CD4-positive, alpha-beta T cell treated with Interleukin-1 beta for 1 hour (primary cell): Measurements from ENCODE around the gene ANKRD33B.
"Not testable (repeated sequence)": the region's sequence is repeated elsewhere in the genome, so short reads cannot be mapped to it uniquely, and the experiment has no call there.

ENCODE experiments used
- DNase-seq, 2 donors: peaks; one replicate each; pipeline ENCODE4 v3.0.0-alpha.2; 2020 to 2022

The ANKRD33B gene

DNA sequence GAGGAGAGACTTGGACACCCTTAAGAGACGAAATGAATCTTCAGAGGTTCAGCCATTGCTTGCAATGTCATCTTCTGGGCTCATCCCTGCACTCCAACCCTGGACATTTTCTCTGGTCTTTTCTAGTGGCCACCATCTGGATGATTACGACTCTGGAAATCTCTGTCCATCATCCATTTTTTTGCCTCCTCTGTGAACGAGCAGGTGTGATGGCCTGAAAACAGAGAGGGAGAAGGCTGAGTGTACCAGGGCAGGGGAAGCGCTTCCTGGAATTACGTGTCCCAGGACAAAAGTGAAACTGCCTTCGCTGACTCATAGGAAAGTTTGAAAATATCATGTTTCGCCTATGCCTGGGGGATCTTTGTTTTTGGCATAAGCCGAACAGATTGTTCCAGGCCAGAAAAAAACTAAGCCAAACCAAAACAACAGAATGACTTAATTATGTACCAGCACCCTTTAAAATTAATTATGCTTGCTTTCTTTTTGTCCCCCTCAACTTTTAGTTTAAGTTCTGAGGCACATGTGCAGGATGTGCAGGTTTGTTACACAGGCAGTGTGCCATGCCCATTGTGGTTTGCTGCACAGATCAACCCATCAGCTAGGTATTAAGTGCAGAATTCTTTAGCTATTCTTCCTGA lies 31.9 kb downstream of the ANKRD33B start:
- no peak for DNase-seq

DNA sequence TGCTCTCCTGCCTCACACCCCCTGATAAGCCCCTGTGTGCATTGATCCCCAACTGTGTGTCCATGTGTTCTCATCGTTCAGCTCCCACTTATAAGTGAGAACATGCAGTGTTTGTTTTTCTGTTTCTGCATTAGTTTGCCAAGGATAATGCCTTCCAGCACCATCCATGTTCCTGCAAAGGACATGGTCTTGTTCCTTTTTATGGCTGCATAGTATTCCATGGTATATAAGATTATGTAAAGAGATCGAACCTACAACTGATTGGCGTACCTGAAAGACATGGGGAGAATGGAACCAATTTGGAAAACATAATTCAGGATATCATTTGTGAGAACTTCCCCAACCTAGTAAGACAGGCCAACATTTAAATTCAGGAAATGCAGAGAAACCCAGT lies 32.4 kb downstream of the ANKRD33B start:
- DNase-seq, result no peak

DNA sequence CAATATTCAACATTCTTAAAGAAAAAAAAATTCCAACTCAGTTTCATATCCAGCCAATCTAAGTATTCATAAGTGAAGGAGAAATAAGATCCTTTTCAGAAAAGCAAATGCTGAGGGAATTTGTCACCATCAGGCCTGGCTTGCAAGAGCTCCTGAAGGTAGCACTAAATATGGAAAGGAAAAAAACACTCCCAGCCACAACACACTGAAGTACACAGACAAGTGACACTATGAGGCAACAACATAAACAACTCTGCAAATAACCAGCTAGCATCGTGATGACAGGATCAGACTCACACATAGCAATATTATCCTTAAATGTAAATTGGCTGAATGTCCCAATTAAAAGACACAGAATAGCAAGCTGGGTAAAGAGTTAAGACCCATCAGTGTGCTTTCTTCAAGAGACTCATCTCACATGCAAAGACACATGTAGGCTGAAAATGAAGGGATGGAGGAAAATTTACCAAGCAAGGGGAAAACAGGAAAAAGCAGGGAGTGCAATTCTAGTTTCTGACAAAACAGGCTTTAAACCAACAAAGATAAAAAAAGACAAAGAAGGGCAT lies 33.1 kb downstream of the ANKRD33B start:
- no peak for DNase-seq

DNA sequence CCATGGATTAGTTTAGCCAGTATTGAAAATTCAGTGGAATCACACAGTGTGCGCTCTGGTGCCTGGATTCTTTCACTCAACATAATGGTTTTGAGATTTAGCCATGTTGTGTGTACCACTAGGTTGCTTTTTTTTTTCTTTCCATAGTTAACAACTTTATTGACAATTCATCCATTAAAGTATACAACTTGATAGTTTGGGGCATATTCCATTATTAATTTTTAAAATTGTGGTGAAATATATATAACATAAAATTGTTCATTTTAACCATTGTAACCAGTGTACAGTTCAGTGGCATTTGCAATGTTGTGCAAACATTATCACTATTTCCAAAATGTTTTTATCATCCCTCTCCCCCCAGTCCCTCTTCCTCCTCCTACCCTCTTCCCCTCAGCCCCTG lies 35.2 kb downstream of the ANKRD33B start:
- DNase-seq, result no peak

DNA sequence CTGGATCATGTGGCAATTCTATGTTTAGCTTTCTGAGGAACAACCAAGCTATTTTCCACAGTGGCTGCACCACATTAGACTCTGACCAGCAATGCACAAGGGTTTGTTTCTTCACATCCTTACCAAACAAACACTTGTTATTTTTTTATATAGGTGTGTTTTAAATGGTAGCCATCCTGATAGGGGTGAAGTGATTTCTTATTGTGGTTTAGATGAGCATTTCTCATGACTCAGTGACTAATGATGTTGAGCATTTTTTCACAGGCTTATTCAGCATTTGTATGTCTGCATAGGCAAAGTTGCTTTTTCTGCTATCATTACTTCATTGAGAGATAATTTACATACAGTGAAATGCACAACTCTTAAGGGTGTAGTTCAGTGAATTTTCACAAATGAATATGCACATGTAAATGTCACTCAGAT lies 36.0 kb downstream of the ANKRD33B start:
- DNase-seq, result no peak

DNA sequence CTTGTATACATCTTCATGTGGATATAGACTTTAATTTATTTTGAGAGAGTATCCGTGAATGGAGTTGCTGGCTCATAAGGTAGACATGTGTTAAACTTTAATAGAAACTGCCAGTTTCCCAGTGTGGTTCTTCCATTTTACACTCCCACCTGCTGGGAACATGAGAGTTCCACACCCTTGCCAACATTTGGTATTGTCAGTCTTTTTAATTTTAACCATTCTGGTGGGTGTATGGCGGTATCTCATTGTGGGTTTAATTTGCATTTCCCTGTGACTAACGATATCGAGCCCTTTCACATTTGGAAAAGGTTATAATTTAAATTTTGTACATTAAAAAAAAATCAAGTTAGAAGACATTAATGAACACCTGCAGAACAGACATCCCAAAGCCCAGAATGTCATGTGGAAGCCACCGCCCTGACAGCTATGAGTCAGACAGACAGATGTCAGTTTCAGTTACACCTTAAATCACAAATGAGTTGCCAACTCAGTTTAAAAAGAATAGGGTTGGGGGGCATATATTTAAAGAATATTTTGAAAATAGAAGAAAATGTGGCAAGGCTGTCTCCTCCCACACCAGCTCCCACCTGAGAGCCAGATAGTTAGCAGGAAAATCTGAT lies 36.9 kb downstream of the ANKRD33B start:
- DNase-seq, result no peak

DNA sequence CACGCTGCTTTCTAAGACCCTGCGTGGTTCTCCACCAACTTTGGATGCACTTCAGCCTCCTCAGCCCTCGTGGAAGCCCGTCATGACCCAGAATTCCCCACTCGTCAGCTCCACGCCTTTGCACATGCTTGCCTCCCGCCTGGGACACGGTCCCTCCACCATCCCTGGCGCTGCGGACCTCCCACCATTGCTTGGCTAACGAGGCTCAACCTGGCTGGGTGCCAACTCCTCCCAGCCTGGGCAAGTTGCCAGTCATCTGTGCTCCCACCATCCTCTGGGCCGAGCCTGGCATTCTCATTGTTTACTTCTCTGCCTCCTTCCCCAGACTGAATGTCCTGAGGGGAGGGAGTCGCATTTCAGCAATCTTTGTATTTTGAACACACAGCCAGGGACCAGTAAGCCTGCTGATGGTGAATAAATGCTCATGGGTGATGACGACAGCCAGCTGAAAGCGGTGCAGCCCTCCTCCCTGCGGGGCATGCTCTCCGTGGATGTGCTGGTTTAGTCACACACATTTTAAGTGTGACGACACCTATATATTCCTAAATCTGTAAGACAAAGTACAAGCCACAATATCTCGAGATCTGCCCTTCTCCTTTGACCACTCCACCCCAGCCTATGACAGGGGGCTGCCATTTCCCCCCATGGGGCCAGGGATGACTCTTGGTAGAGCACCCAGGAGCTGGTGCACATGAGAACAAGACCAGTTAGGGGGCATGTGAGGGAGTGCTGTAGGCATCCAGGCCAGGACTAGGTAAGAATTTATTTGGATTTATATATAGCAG lies 37.6 kb downstream of the ANKRD33B start:
- DNase-seq, result no peak

DNA sequence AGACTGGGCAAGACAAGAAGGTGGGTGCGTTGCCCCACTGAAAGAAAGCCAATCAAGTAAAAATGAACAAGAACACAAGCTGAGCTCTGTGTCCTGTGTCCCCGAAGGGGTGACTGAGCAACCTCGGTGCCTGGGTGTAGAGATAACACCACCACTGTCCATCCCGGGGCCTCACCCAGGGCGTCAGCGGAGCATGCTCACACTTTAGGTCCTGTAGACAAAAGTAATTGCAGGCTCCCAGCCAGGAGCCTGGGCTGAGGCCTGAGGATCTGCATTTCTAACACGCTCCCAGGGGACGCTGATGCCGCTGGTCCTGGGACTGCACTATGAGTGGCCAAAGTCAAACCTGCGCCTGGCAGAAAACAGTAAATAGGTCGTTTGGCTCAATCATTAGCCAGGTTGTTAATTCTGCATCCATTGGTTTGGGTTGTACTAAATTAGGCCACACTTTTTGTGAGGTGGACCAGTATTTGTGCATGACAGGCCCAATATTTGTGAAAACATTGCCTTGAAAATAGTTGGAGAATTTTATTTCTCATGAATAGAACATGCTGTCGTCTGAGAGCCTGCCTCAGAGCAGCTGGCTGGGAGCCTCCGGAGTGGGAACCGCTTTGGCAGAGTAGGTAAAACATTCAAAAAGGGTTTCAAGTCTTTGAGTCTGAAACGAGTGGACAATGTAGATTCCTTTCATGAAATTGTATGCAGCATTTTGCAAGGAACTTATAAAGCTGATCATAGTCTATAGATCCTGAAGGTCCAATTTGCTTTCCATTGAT lies 38.3 kb downstream of the ANKRD33B start:
- no peak for DNase-seq

DNA sequence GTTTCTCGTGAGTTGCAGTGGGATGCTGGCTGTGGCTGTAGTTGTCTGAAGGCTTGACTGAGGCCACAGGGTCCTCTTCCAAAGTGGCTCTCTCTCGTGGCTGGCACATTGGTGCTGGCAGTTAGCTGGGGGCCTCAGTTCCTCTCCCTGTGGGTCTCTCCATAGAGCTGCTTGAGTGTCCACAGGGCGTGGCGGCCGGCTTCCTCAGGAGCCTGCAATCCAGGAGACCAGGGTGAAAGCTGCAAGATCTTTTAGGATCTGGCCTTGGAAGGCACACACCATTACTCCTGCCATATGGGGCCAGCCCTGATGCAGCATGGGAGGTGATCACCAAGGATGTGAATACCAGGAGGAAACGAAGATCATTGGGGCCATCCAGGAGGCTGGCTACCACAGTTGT lies 41.1 kb downstream of the ANKRD33B start:
- DNase-seq, result no peak

DNA sequence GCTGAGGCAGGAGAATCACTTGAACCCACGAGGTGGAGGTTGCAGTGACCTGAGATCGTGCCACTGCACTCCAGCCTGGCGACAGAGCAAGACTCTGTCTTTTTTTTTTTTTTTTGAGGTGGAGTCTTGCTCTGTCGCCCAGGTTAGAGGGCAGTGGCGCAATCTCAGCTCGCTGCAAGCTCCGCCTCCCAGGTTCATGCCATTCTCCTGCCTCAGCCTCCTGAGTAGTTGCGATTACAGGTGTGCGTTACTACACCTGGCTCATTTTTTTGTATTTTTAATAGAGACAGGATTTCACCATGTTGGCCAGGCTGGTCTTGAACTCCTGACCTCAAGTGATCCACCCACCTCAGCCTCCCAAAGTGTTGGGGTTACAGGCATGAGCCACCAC lies 42.8 kb downstream of the ANKRD33B start:
- DNase-seq, result not testable (repeated sequence)

DNA sequence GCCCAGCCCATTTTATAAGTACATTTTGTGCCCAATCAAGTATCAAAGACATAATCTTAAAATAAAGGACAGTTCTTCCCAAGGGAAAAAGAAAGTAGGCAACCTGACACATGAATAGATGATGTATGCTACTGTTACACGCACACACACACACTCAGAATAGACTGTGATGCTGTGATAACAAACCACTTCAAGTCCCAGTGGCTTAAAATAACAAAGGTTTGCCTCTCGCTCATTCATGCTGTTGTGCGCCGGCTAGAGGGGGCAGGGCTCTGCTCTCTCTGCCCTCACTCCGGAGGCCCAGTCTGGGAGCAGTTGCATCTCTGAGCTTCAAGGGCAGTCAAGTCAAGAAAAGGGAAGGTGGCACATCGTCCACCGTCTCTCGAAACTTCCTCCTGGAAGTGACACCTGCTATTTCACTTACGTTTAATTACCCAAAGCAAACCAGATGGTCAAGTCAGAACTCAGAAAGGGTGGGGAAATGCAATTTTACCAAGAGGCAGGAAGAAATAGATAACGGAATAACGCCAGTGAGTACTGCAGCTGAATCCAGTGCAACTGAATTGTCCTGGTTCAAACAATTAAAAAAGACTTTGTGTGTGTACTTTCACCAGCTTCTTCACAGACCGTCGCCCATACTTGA lies 43.3 kb downstream of the ANKRD33B start:
- DNase-seq, result peak in 1 of 2 donors; percentile 69

DNA sequence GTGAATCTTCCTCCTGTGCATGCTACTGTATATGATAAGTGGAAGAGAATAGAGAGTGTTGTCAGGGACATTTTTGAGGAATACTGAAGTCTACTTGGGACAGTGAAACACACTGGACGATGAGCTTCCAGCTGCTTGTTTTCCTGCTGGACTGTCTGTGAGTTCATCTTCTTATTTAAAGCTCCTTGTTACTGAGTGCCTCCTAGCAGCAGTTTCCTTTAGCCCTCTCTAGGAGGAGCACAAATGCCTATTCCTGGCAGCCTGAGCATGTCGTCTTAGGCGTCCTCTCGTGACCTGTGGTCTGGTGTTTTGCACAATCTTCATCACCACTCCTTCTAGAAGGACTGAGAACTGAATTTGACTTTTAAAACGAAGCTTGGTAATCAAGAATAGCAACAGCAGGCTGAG lies 43.8 kb downstream of the ANKRD33B start:
- peak in 1 of 2 donors; percentile 47 for DNase-seq

DNA sequence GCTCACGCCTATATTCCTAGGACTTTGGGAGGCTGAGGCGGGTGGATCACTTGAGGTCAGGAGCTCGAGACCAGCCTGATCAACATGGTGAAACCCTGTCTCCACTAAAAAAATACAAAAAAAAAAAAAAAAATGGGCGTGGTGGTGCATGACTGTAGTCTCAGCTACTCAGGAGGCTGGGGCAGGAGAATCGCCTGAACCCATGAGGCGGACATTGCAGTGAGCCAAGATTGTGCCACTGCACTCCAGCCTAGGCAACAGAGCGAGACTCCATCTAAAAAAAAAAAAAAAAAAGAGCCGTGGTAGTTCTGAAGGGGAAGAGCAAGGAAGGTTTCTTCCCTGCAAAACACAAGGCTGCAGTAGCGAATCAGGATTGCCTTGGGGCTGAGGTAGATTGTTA lies 44.2 kb downstream of the ANKRD33B start:
- DNase-seq, result not testable (repeated sequence)

DNA sequence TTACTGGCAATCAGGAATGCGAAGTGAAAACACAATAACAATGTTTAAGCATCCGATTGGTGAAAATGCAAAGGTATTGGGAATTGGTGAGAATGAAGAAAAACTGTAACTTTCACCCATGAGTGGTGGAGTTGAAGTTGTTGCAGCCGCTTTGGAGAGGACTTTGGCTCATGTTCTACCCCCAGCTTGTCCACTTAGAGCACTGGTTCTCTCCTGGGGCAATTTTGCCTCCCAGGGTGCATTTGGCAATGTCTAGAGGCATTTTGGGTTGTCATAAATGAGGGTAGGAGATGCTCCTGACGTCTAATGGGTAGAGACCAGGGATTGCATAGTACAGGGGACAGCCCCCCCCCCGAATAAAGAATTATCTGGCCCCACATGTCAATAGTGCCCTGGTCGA lies 46.2 kb downstream of the ANKRD33B start:
- DNase-seq, result no peak

DNA sequence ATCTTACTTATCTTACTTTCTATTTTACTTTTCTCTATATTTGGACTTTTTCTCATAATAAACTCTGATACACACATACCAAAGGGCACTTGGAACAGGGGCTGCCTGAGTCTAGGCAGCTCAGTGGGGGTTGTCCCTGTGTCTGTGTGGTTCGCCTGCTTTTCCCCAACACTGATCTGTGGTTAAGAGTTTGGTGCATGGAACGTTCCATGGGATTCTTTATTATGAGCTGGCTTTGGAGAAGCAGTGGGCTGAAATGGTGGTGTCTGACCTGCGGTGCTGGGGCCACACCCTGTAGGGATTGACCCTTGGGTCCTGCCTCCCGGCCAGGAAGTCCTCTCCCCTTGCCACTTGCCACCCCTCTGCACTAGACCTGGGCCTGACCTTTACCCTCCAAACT lies 47.4 kb downstream of the ANKRD33B start:
- no peak for DNase-seq

DNA sequence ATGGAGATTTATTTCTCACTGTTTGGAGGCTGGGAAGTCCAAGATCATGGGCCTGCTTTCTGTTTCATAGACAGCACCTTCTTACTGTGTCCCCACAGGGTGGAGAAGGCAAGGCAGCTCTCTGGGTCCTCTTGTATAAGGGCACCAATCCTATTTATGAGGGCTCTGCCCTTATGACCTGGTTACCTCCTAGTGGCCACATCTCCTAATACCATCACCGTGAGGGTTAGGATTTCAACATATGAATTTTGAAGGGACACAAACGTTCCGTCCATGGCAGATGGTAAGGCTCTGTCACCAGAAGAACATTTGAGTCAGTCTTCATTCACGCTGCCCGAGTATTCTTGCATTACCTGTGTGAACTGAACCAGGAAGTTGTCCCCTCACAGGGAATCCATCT lies 48.4 kb downstream of the ANKRD33B start:
- DNase-seq, result no peak

DNA sequence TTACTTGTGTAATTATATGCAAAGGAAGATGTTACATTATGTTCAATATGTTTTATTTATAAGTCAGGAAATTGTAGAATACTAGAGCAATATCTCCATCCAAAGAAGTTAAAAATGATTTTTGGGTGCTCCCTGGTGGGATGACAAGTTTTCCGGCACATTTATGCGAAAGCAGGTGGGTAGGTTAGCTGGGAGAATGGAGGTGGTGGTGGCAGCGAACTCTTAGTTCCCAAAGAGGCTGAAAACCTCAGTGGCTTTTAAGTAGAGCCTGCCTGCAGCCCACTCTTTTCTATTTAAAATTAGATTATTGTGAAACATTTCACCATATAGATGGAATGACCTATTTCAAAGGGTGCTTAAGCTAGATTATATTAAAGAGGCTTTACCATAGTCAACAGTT lies 51.8 kb downstream of the ANKRD33B start:
- DNase-seq, result no peak

DNA sequence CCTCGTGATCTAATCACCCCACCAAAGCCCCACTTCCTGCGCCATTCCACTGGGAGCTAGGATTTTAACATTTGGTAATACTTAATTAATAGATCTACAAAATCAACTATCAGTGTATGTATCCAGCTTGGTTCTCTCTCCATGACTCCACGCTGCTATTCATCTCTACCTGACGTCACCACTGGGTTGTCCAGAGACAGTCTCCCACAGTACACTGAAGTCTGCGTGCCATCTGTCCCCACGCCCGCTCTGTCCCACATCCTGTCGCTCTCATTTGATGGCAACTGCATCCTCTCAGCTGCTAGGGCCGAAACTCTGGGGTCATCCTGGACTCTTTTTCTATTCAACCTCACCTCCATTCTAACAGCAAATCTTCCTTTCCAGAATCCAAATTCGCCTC lies 53.2 kb downstream of the ANKRD33B start:
- DNase-seq, result no peak

DNA sequence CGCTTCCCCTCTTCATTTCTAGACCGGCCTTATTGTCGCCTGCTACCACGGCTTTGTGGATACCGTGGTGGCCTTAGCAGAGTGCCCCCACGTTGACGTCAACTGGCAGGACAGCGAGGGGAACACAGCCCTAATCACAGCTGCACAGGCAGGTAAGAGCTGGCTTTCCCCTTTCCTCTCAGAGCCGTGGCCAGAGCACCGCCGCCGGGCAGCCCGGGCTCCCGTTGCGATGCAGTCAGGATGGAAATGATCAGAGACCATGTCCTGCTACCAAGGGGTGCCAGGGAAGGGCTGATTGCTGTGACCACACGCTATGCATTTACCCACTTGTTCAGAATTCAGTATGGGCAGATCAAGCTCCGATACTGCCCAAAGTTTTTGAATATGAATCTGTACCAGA lies 54.4 kb downstream of the ANKRD33B start:
- no peak for DNase-seq

DNA sequence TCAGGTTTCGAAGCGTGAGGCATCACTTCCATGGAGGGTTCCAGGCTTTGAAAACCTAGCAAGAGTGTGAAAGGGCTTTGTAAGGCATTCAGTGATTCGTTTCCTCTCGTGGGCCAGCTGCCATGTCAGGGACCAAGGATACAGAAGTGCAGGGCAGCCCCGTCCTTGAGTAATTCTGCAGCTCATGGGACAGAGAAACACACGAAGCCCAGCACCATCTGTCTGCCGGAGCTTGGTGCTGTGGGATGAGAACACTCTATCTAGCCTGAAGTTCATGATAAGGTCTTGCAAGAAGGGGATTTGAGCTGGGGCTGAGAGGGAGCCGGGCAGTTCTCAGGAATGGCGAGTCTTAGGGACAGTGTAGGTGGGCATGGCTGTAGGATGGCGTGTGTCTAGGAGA lies 55.8 kb downstream of the ANKRD33B start:
- DNase-seq, result no peak

DNA sequence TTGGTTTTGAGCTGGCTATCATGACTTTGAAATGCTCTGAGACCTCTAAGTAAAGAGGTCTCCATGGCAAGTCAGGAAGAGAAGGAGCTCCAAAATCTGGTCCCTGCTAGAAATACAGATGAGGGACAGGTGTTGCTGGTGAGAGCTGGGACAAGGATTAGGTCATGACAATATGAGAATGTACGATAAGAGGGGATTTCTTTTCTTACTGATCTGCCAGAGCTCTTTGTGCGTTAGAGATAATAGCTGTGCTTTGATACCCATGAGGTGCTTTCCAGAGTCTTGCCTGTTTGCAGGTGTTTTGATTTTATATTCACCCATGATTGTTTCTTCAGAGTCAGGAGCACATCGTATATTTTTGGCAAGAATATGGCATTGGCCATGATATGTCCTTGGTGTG lies 56.5 kb downstream of the ANKRD33B start:
- no peak for DNase-seq

DNA sequence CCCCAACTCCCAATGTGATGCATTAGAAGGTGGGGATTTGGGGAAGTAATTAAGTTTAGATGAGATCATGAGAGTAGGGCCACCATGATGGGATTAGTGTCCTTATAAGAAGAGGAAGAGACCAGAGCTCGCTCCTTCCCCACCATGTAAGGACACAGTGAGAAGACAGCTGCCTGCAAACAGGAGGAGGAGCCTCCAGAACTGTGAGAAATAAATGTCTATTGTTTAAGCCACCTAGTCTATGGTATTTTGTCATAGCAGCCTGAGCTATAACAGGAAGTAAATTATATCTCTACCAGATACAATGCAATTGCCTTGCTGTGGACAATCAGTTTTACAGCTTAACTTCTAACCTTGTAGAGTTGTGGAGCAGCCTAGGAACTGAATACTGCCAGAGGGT lies 58.0 kb downstream of the ANKRD33B start:
- DNase-seq, result peak in 1 of 2 donors; percentile 35

DNA sequence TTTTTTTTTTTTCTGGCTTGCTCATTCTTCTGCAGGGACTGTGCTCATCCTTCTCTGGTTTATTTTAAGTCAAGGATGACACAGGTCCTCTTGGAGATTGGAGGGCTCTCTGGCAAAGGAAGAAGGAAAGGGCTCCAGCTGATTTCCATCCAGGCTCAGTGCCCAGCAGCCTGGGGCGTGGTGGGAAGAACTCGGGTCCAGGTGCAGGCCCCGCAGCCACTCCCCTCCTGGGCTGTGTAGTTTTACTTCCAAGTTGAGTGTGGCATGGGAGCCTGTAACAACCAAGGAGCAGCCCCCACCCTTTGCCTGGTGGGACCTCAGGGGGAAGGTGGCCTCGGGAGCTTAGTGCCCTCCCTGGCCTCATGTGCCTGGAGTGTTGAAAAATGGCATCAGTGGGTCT lies 58.9 kb downstream of the ANKRD33B start:
- no peak for DNase-seq
